ENCODE data around the gene OBP2A. TPM values are rescaled to one million over a fixed set of nuclear protein-coding genes. Genes with fewer than 3 reads are reported as not detected.

OBP2A gene
- total and polyA plus RNA-seq, 10 of the 15 experiments (the other 5 are each of a cell fraction or from before 2014, with no cell fraction given): not detected

GRCh38 chr9:135501261-135502167 is 44.4 kb upstream of the OBP2A start:
- Histone ChIP-seq H4K20me1 (ENCODE audit: control insufficient read depth, insufficient read depth) (peaks cover 4% of the 10 kb centered on the region; the same call in 1 of the 2 replicates), H3K27me3 (replicated peaks in 1 of 2; ENCODE audit: control insufficient read depth in 2 of 2, insufficient read depth in 2 of 2, low read length in 1 of 2) (no peaks in the 10 kb centered on the region), H3K9me3 (replicated peaks; ENCODE audit: control insufficient read depth, insufficient read depth, low read length) (no peaks in the 10 kb centered on the region), H3K4me3 (peak overlapping the region; percentile 58), H3K9ac (ENCODE audit: control insufficient read depth, insufficient read depth, low read length) (peak overlapping the region; percentile 77), H3K4me2 (ENCODE audit: control insufficient read depth, insufficient read depth) (peak overlapping the region; percentile 91), H3K36me3 (ENCODE audit: control insufficient read depth in 2 of 2, insufficient read depth in 2 of 2, low read length in 1 of 2) (peaks cover 10 to 22% of the 10 kb centered on the region in 2 experiments; a peak in 3 of 4 replicates), H3K4me1 (ENCODE audit: control insufficient read depth, insufficient read depth, low read length) (peaks cover 17% of the 10 kb centered on the region), H3K27ac (ENCODE audit: control insufficient read depth, insufficient read depth) (peak overlapping the region; percentile 63), H2AFZ (ENCODE audit: control insufficient read depth, low read depth, low read length) (peak overlapping the region; percentile 86; the same call in 1 of the 2 replicates), H3K79me2 (ENCODE audit: control insufficient read depth, insufficient read depth, low read length) (peaks cover 14% of the 10 kb centered on the region)
- intact Hi-C loops (cut with micrococcal nuclease; ENCODE audit: unreplicated experiment): no loop called here
- ChIA-PET CTCF (no interaction called here), RAD21 (ENCODE audit: unreplicated experiment) (no interaction called here), POLR2A (no interaction called here), SMC1A (ENCODE audit: uncharacterized antibody, unreplicated experiment) (no interaction called here)
- BruUV-seq (replicated peaks): no TSS peak
- FAIRE-seq (no peak), ATAC-seq (peak; percentile 87; the same call in 2 of the 3 replicates), DNase-seq (ENCODE audit: low read depth, low spot score) (no peak)
- in situ Hi-C loops (cut with MboI): no loop called here
- WGBS (ENCODE audit: insufficient coverage, insufficient replicate concordance, low lambda C conversion rate, missing lambda C conversion rate): 50% methylated on average over 37 of the region's 38 CpGs
- no peak for TF ChIP-seq MTA3 (IDR thresholded peaks at IDR 0.05; ENCODE audit: borderline replicate concordance, low read length)
- TF ChIP-seq SIN3A (IDR thresholded peaks at IDR 0.05; ENCODE audit: low read depth, low read length): 0 out of 2 replicates have a peak, but pooled peaks have one; percentile 21
- TF ChIP-seq SMAD1 (IDR thresholded peaks at IDR 0.05; ENCODE audit: low read depth, partially characterized antibody): no peak
- no peak for TF ChIP-seq STAT3 (IDR thresholded peaks at IDR 0.05; ENCODE audit: low read depth, low read length)
- TF ChIP-seq GATAD2B (conservative IDR thresholded peaks at IDR 0.05; ENCODE audit: low read depth): 0 out of 2 replicates have a peak, but pooled peaks have one; percentile 0
- TF ChIP-seq, protein P1, sequence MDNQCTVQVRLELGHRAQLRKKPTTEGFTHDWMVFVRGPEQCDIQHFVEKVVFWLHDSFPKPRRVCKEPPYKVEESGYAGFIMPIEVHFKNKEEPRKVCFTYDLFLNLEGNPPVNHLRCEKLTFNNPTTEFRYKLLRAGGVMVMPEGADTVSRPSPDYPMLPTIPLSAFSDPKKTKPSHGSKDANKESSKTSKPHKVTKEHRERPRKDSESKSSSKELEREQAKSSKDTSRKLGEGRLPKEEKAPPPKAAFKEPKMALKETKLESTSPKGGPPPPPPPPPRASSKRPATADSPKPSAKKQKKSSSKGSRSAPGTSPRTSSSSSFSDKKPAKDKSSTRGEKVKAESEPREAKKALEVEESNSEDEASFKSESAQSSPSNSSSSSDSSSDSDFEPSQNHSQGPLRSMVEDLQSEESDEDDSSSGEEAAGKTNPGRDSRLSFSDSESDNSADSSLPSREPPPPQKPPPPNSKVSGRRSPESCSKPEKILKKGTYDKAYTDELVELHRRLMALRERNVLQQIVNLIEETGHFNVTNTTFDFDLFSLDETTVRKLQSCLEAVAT (IDR thresholded peaks at IDR 0.05): no peak

All from GM12878 (cell line).